ENCODE measurements around the gene SMAD6. TPM values are rescaled to one million over a fixed set of nuclear protein-coding genes. Genes with fewer than 3 reads are reported as not detected.

Gene SMAD6
- total and polyA plus RNA-seq, 10 of the 15 experiments (the other 5 are each of a cell fraction or from before 2014, with no cell fraction given) = under 0.01 to 0.10 (median 0.03) TPM; not detected in 7

DNA sequence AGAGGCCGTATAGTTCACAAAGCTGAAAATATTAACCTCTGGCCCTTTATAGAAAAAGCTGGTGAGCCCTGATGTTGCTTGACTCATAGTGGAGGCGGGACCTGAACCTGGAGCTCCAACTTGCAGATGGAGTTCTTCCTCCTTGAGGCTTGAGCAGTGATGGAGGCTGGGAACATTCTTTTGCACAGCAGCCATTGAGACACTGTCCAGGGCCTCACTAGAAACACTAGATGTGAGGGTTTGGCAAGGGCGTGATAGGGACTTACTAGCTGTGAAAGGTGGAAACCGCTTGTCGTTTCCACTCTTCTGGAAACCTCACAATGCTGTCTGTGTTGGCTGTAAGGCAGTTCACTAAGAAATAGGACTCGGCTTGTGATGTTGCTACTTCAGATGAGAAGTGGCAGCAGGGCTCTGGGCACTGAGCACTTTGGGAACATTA is 12.5 kb downstream of the SMAD6 start:
- Histone ChIP-seq H4K20me1 (ENCODE audit: control insufficient read depth, insufficient read depth) (no peaks in the 10 kb centered on the region), H3K4me3 (no peak overlapping the region), H3K79me2 (ENCODE audit: control insufficient read depth, insufficient read depth, low read length) (no peaks in the 10 kb centered on the region), H2AFZ (ENCODE audit: control insufficient read depth, low read depth, low read length) (no peak overlapping the region; the same call in 1 of the 2 replicates), H3K27ac (ENCODE audit: control insufficient read depth, insufficient read depth) (peak overlapping the region; percentile 22; the same call in 1 of the 2 replicates), H3K27me3 (replicated peaks in 1 of 2; ENCODE audit: control insufficient read depth in 2 of 2, insufficient read depth in 2 of 2, low read length in 1 of 2) (peaks cover 0 to 1% of the 10 kb centered on the region in 2 experiments; a peak in 1 of 4 replicates), H3K4me2 (ENCODE audit: control insufficient read depth, insufficient read depth) (peak overlapping the region; percentile 83), H3K36me3 (ENCODE audit: control insufficient read depth in 2 of 2, insufficient read depth in 2 of 2, low read length in 1 of 2) (no peaks in the 10 kb centered on the region), H3K9ac (ENCODE audit: control insufficient read depth, insufficient read depth, low read length) (no peak overlapping the region), H3K4me1 (ENCODE audit: control insufficient read depth, insufficient read depth, low read length) (peaks cover 26% of the 10 kb centered on the region), H3K9me3 (replicated peaks; ENCODE audit: control insufficient read depth, insufficient read depth, low read length) (no peaks in the 10 kb centered on the region)
- ChIA-PET SMC1A (ENCODE audit: uncharacterized antibody, unreplicated experiment) (interaction anchor here (0.6 to 2.0 kb wide), 9 partner anchors 12 to 137 kb away, joined by 3 to 5 read pairs (median 3); no protein-coding TSS in a partner anchor), RAD21 (ENCODE audit: unreplicated experiment) (interaction anchor here (1.2 kb wide), 1 partner anchor 15 kb away, joined by 3 read pairs; no protein-coding TSS in a partner anchor), POLR2A (interaction anchor here (0.6 kb wide), 1 partner anchor 28 kb away, joined by 3 read pairs; no protein-coding TSS in a partner anchor), CTCF (interaction anchor here (0.9 to 1.9 kb wide), 10 partner anchors 10 to 188 kb away, joined by 3 to 9 read pairs (median 3); no protein-coding TSS in a partner anchor)
- peak; percentile 13 for FAIRE-seq
- no peak for DNase-seq (ENCODE audit: low read depth, low spot score)
- TF ChIP-seq TCF3 (IDR thresholded peaks at IDR 0.05; ENCODE audit: borderline replicate concordance, insufficient read depth, low read depth, low read length) (no peak), YBX1 (IDR thresholded peaks at IDR 0.05) (no peak), NFIC (IDR thresholded peaks at IDR 0.05; ENCODE audit: low read depth, low read length) (0 out of 2 replicates have a peak, but pooled peaks have one; percentile 5), NR2C2 (IDR thresholded peaks at IDR 0.05; ENCODE audit: borderline replicate concordance, control insufficient read depth, insufficient read length, low read depth) (no peak), SMARCA5 (IDR thresholded peaks at IDR 0.05) (0 out of 2 replicates have a peak, but pooled peaks have one; percentile 27)
- ATAC-seq = peak; percentile 60
- intact Hi-C loops (cut with micrococcal nuclease; ENCODE audit: unreplicated experiment) (loop anchor here (5.0 kb wide), 1 partner anchor 53 kb away; no protein-coding TSS in a partner anchor), in situ Hi-C loops (cut with MboI) (no loop called here)
- no TSS peak for BruUV-seq (replicated peaks)
- 65% methylated on average over 6 of the region's 6 CpGs for WGBS (ENCODE audit: insufficient coverage, insufficient replicate concordance, low lambda C conversion rate, missing lambda C conversion rate)

DNA sequence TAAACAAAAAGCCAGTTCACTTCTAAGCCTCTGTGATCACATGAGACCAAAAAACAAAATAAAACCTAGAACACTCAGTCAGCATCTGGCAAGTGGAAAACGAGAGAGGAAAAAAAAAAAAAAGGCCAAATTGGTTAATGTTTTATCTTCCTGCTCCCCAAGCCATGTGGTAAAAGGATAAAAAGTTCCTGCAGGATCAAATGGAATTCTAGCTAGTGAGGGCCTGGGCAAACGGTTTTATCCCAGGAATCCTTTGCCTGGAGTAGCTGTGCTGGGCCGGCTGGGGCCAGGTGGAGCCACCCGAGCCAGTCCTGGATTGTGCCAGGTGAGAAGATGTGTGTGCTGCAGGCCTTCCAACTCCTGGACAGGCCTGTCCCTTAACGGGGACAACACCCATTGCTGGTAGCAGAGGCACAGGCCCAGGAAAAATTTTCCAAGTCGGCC is 13.2 kb downstream of the SMAD6 start:
- Histone ChIP-seq H2AFZ (ENCODE audit: control insufficient read depth, low read depth, low read length) (no peak overlapping the region), H3K4me1 (ENCODE audit: control insufficient read depth, insufficient read depth, low read length) (peaks cover 23% of the 10 kb centered on the region), H3K79me2 (ENCODE audit: control insufficient read depth, insufficient read depth, low read length) (no peaks in the 10 kb centered on the region), H3K27me3 (replicated peaks in 1 of 2; ENCODE audit: control insufficient read depth in 2 of 2, insufficient read depth in 2 of 2, low read length in 1 of 2) (peaks cover 0 to 1% of the 10 kb centered on the region in 2 experiments; a peak in 1 of 4 replicates), H3K9ac (ENCODE audit: control insufficient read depth, insufficient read depth, low read length) (no peak overlapping the region), H3K9me3 (replicated peaks; ENCODE audit: control insufficient read depth, insufficient read depth, low read length) (no peaks in the 10 kb centered on the region), H3K36me3 (ENCODE audit: control insufficient read depth in 2 of 2, insufficient read depth in 2 of 2, low read length in 1 of 2) (no peaks in the 10 kb centered on the region), H3K4me2 (ENCODE audit: control insufficient read depth, insufficient read depth) (no peak overlapping the region), H4K20me1 (ENCODE audit: control insufficient read depth, insufficient read depth) (no peaks in the 10 kb centered on the region), H3K4me3 (no peak overlapping the region), H3K27ac (ENCODE audit: control insufficient read depth, insufficient read depth) (no peak overlapping the region)
- intact Hi-C loops (cut with micrococcal nuclease; ENCODE audit: unreplicated experiment) (no loop called here), in situ Hi-C loops (cut with MboI) (no loop called here)
- ChIA-PET CTCF (interaction anchor here (0.6 to 1.9 kb wide), 7 partner anchors 9 to 197 kb away, joined by 3 to 9 read pairs (median 3); no protein-coding TSS in a partner anchor), POLR2A (no interaction called here), SMC1A (ENCODE audit: uncharacterized antibody, unreplicated experiment) (interaction anchor here (0.6 to 2.0 kb wide), 5 partner anchors 15 to 321 kb away, joined by 3 to 5 read pairs (median 3); no protein-coding TSS in a partner anchor), RAD21 (ENCODE audit: unreplicated experiment) (no interaction called here)
- FAIRE-seq (no peak), ATAC-seq (no peak), DNase-seq (ENCODE audit: low read depth, low spot score) (no peak)
- WGBS (ENCODE audit: insufficient coverage, insufficient replicate concordance, low lambda C conversion rate, missing lambda C conversion rate) = 58% methylated on average over 6 of the region's 6 CpGs
- BruUV-seq (replicated peaks) = no TSS peak
- TF ChIP-seq, protein P1, sequence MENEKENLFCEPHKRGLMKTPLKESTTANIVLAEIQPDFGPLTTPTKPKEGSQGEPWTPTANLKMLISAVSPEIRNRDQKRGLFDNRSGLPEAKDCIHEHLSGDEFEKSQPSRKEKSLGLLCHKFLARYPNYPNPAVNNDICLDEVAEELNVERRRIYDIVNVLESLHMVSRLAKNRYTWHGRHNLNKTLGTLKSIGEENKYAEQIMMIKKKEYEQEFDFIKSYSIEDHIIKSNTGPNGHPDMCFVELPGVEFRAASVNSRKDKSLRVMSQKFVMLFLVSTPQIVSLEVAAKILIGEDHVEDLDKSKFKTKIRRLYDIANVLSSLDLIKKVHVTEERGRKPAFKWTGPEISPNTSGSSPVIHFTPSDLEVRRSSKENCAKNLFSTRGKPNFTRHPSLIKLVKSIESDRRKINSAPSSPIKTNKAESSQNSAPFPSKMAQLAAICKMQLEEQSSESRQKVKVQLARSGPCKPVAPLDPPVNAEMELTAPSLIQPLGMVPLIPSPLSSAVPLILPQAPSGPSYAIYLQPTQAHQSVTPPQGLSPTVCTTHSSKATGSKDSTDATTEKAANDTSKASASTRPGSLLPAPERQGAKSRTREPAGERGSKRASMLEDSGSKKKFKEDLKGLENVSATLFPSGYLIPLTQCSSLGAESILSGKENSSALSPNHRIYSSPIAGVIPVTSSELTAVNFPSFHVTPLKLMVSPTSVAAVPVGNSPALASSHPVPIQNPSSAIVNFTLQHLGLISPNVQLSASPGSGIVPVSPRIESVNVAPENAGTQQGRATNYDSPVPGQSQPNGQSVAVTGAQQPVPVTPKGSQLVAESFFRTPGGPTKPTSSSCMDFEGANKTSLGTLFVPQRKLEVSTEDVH (IDR thresholded peaks at IDR 0.05; ENCODE audit: low read depth, partially characterized antibody) = no peak

Measured in GM12878 (cell line).